Iris pigment epithelial cell (primary cell): ENCODE measurements around the gene OR52E4.

ENCODE experiments used
- DNase-seq: peaks from one replicate; pipeline ENCODE4 v3.0.0-alpha.2; 2011; ENCODE audit warnings: low read depth

The OR52E4 gene

DNA sequence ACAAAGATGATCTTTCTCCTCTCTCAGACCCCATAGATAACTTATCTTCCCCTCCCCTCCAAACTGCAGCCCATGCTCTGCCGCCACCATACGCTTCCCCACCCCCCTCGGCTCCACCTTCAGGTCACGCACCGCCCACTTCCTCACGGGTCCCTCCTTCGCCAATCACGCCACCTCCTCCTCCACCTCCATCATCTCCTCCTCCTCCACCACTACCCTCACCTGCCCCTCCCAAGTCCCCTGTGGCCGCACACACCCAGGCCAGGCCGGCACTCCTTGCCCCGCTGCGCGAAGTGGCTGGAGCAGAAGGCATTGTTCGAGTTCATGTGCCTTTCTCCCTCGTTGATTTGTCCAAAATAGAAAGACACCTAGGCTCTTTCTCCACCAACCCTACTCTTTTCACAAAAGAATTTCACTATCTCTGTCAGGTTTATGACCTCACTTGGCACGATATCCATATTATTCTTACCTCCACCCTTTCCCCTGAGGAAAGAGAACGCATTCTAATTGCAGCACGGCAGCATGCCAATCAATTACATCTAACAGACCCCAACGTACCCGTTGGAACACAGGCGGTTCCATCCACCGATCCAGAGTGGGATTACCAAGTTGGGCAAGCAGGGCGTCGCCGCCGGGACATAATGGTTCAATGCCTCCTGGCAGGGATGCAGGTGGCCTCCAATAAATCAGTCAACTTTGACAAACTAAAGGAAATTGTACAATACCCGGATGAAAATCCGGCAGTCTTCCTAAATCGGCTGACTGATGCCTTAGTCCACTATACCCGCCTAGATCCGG lies 49.3 kb downstream of the OR52E4 start:
- DNase-seq = no peak

DNA sequence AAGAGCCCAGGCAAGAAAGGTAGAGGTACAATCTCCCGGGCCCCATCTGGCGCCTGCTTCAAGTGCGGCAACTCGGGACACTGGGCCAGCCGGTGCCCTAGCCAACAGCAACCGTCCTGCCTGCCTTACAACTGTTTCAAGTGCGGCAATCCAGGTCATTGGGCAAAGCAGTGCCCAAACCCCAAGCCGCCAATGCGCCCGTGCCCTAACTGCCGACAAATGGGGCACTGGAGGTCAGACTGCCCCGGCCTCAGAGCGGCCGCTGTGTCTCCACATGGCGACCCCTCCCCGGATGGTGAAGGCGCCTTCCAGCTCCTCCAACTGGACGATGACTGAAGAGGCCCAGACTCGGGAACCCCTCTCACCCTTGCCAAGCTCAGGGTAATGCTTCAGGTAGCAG lies 50.2 kb downstream of the OR52E4 start:
- no peak for DNase-seq

DNA sequence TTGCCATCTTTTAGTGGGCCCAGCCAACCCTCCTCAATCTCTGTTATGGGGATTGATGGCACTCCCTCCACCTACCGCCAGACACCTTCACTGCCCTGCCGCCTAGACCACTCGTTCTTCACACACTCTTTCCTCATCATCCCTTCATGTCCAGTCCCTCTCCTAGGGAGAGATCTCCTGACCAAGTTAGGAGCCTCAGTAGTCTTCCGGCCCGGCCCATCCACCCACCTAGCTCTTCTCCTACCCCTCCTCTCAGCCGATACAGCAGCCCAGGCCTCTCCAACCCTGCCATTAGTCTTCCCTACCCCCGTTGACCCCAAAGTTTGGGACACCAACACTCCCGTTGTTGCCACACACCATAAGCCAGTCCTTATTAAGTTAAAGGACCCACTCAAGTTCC lies 50.6 kb downstream of the OR52E4 start:
- no peak for DNase-seq

DNA sequence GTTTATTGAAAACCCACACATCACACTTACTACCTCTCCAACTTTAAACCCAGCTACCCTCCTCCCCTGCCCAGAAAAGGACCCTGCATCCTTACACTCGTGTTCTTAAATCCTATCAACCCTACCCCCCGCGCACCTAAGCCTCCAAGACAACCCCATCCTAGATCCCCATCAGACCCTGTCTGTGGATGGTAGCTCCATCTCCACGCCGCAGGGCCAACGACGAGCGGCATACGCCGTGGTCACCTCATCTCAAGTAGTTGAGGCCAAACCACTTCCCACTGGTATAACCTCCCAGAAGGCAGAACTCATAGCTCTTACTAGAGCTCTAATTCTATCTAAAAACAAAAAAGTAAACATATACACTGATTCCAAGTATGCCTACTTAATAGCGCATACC lies 52.2 kb downstream of the OR52E4 start:
- no peak for DNase-seq

DNA sequence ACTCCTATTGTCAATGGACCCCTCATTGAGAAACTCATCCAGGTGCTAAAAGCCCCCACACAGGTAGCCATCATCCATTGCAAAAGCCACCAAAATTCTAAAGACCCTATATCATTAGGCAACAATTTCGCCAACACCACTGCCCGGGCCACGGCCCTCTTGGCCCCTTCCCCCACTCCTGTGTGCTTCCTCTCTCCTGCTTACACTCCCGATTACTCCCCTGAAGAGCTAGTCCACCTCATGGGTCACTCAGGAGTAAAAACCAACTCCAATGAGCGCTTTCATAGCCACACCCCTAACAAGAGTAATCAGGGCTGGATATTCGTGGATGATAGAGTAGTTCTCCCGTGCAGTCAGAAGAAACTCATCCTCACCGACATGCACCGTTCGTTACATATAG lies 52.7 kb downstream of the OR52E4 start:
- no peak for DNase-seq
